Fibroblast of pulmonary artery (primary cell): Measurements from ENCODE around the gene SLC39A11.
A peak's percentile ranks its signal among the peaks of the same experiment; 100 is the strongest.
"Not testable (repeated sequence)": the region's sequence is repeated elsewhere in the genome, so short reads cannot be mapped to it uniquely, and the experiment has no call there.

ENCODE experiments used
- DNase-seq: peaks from one replicate; pipeline ENCODE4 v3.0.0-alpha.2; 2010; ENCODE audit warnings: low read depth
- H3K4me3 ChIP-seq: replicated peaks from 2 replicates; pipeline ENCODE4 v1.5.1; 2011; ENCODE audit warnings: low read depth, mild to moderate bottlenecking, control low read depth, low read length, moderate library complexity
- TF ChIP-seq, protein P1 (sequence below): IDR thresholded peaks from 2 replicates; pipeline ENCODE4 v1.5.1; 2011; ENCODE audit warnings: mild to moderate bottlenecking, control low read depth, low read length, inconsistent platforms; ENCODE audit errors: missing control alignments

Gene SLC39A11

DNA sequence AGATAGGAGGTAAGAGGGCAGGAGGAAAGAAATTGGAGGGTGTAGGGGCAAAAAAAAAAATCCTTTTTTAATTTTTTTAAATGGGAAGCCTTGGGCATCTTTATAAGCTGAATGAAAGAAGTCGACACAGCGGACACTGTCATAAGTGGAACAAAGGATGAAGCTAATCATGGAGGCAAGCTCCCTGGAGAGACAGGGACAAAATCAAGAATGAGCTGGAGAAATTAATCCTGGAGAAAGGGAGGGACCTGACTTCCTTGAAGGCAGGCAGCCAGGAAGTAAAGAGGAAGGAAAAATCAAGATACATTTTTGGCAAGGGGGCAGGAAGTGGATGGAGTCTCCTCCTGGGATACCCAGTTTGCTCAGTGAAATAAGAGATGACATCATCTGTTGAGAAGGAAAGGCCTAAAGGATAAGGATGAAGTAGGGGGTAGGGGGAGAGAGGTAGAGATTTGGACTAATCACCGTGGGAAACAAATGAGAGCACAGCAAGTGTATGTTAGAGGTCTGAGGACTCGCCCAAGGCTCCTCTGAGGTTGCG is 179.3 kb downstream of the SLC39A11 start:
- TF ChIP-seq, protein P1, sequence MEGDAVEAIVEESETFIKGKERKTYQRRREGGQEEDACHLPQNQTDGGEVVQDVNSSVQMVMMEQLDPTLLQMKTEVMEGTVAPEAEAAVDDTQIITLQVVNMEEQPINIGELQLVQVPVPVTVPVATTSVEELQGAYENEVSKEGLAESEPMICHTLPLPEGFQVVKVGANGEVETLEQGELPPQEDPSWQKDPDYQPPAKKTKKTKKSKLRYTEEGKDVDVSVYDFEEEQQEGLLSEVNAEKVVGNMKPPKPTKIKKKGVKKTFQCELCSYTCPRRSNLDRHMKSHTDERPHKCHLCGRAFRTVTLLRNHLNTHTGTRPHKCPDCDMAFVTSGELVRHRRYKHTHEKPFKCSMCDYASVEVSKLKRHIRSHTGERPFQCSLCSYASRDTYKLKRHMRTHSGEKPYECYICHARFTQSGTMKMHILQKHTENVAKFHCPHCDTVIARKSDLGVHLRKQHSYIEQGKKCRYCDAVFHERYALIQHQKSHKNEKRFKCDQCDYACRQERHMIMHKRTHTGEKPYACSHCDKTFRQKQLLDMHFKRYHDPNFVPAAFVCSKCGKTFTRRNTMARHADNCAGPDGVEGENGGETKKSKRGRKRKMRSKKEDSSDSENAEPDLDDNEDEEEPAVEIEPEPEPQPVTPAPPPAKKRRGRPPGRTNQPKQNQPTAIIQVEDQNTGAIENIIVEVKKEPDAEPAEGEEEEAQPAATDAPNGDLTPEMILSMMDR = no peak
- DNase-seq = peak; percentile 44
- no peak overlapping the region for H3K4me3 ChIP-seq

DNA sequence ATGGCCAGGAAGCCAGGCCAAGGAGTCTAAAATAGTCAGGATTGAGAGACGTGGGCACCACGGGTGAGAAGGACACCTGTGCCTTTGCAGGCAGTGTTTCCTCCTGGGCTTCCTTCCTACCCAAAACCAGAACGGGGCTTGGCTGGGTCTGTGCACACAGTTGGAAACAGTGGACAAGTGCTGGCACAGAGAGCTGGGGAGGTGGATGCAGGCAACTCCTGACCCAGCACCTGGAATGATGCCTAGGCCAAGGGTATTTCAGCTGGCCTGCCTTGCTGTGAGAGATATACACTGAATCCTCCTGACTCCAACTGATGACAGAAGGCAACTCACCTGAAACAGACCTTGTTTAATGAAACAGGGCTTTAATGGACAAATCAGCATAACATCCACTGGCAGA is 186.2 kb downstream of the SLC39A11 start:
- TF ChIP-seq, protein P1 = no peak
- H3K4me3 ChIP-seq = no peak overlapping the region
- no peak for DNase-seq

DNA sequence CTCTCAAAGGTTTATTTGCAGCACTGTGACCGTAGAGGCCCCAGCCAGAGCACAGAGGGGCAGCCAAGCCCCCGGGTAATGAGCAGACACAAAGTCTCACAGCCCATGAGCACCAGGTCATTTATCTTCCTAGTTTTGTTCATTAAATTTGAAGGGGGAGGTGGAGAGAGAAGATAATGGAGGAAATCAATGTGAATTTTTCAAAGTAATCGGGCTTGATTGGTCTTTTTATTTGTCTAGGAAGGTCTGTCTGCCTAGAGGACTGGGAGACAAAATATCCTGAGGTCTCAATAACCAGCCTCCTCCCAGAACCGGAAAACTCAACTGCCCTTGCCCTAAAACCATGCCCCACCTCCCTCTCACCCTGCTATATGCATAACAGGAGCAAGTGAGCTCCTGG is 189.0 kb downstream of the SLC39A11 start:
- no peak for DNase-seq
- H3K4me3 ChIP-seq = no peak overlapping the region
- TF ChIP-seq, protein P1 = no peak

DNA sequence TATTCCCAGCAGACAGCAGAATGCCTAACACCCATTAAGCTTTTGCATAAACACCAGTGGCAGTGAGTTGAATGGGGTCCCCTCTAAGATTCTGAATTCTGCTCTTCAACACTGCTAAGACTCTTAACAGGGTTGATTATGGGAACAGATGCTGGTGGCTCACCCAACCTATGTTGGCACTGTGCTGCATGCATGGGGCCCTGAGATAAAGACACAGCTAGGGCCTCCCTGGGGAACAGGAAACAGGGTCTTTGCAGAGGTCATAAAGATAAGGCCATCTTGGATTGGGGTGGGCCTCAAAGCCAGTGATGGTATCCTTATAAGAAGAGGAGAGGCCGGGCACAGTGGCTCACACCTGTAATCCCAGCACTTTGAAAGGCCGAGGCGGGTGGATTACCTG is 190.8 kb downstream of the SLC39A11 start:
- TF ChIP-seq, protein P1 = no peak
- DNase-seq = no peak
- H3K4me3 ChIP-seq = no peak overlapping the region

DNA sequence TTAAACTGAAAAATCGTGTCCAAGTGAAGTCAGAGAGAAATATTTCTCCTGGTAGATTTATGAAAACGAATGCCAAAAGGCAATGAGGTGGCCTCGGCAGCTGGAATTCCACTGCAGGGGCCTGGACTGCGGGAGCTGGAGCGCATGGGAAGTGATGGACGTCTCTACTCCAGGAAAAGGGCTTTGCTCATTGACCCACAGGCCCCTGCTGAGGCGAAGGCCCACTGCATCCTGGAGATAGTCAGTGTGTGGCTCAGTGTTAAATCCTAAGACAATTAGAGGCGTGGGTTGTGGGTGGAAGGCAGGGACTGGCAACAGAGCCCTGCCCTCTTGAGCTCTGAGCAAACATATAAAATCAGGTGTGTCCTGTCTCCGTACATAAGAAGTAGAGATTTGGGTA is 191.4 kb downstream of the SLC39A11 start:
- DNase-seq = no peak
- TF ChIP-seq, protein P1 = no peak
- no peak overlapping the region for H3K4me3 ChIP-seq

DNA sequence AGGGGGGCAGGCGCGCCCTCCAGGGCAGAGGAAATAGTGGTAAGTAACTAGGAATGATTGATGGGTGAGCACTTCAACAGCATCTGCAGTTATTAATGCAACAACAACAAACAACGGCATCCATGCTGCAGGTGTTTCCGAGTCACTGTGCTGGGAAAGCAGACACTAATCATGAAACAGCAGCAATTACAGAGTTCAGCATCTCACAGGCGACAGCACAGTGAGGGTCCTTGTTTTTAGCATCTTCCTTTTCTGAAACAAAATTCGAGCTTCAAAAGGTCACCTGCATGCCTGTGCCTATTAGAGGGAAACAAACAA is 191.9 kb downstream of the SLC39A11 start:
- no peak for DNase-seq
- TF ChIP-seq, protein P1 = no peak
- H3K4me3 ChIP-seq = no peak overlapping the region

DNA sequence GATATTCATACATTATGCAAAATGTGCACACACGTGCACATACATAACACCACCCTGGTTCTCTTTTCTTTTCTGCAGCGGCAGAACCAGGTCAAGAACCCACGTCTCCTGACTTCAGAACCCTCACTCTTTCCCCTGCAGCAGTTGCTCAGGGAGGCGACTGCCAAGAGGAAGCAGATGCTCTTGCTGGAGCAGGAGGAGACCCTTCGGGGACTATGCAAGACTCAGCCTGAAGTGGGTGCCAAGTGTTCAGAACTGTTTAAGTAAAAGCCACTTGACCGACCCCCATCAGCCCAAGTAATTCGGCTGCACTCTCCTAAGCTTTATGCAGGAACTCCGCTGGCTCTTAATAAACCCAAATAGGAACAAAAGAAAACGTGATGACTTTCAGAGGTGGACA is 193.8 kb downstream of the SLC39A11 start:
- no peak for DNase-seq

DNA sequence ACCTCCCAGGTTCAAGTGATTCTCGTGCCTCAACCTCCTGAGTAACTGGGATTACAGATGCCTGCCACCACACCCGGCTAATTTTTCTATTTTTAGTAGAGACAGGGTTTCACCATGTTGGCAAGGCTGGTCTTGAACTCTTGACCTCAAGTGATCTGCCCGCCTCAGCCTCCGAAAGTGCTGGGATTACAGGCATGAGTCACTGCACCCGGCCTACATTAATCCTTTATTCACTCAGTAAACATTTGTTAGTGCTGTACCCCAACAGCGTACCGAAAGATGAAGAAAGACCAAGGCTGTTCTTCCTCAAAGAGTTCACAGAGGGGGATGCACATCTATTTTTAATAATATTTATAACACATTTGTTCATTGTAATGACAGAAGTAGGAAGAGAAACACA is 196.2 kb downstream of the SLC39A11 start:
- not testable (repeated sequence) for H3K4me3 ChIP-seq, DNase-seq

More for the DNA sequence above, 193.8 kb downstream of the SLC39A11 start:
- TF ChIP-seq, protein P1 = no peak
- no peak overlapping the region for H3K4me3 ChIP-seq
